Cardiac fibroblast (primary cell): Measurements from ENCODE around the gene ADGRD2.
A peak's percentile ranks its signal among the peaks of the same experiment; 100 is the strongest.

Experiments
- DNase-seq, 2 donors: peaks; one replicate each; pipeline versions ENCODE4 v3.0.0 to v3.0.0-alpha.2; 2010; ENCODE audit warnings: low read depth in 2 of 2
- H3K4me3 ChIP-seq, 2 donors: replicated peaks in 1 of 2; 1 replicate in 1 of 2; 2 replicates in 1 of 2; pipeline ENCODE4 v1.5.1; 2011; ENCODE audit warnings: low read depth in 2 of 2, low read length in 2 of 2, mild to moderate bottlenecking in 2 of 2, moderate library complexity in 1 of 2
- TF ChIP-seq, protein P1 (sequence below): IDR thresholded peaks from one replicate; pipeline ENCODE4 v1.5.1; 2011; ENCODE audit warnings: low read depth, mild to moderate bottlenecking, low read length, inconsistent platforms

The ADGRD2 gene, protein sequence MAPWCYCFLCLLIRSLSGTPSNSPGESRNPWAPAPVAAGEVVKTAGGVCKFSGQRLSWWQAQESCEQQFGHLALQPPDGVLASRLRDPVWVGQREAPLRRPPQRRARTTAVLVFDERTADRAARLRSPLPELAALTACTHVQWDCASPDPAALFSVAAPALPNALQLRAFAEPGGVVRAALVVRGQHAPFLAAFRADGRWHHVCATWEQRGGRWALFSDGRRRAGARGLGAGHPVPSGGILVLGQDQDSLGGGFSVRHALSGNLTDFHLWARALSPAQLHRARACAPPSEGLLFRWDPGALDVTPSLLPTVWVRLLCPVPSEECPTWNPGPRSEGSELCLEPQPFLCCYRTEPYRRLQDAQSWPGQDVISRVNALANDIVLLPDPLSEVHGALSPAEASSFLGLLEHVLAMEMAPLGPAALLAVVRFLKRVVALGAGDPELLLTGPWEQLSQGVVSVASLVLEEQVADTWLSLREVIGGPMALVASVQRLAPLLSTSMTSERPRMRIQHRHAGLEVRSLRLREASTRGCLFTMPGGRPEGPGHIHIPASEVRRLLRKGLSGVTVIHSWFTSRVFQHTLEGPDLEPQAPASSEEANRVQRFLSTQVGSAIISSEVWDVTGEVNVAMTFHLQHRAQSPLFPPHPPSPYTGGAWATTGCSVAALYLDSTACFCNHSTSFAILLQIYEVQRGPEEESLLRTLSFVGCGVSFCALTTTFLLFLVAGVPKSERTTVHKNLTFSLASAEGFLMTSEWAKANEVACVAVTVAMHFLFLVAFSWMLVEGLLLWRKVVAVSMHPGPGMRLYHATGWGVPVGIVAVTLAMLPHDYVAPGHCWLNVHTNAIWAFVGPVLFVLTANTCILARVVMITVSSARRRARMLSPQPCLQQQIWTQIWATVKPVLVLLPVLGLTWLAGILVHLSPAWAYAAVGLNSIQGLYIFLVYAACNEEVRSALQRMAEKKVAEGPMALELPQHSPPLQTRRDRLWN

DNA sequence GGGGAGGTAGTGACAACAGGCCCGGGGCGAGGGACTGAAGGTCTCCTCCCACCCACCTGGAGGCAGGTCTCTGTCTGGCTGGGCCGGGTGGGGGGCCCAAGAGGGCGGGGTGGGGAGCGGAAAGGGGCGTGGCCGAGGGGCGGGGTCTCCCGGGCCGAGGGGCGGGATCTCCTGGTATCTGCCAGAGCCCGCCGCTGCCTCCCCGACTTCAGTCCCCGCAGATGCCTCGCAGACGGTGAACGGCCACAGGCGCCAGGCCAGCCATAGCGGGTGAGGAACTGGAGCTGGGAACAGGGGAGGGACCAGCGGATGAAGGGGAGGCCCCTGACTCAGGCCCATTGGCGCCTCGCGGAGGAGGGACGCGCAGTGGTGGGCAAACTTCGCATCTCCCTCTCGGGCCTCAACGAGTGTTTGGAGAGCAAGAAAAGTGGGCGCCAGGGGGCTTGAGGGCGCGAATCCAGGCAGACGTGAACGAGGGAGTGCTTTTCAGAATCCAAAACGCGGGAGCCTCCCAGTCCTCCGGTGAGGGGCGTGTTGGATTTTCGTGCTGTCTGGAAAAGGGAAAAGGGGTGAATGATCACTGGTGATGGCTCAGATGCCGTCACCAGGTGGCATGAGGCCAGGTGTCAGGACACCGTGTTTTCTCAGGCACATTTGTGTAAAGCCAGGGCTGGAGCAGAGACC, at the start of gene ADGRD2:
Gene ADGRD2, plus strand, starts transcription at position 211 of the 684 bp plus-strand sequence. CDS start 1,216 bp downstream, outside the sequence.
- TF ChIP-seq, protein P1, sequence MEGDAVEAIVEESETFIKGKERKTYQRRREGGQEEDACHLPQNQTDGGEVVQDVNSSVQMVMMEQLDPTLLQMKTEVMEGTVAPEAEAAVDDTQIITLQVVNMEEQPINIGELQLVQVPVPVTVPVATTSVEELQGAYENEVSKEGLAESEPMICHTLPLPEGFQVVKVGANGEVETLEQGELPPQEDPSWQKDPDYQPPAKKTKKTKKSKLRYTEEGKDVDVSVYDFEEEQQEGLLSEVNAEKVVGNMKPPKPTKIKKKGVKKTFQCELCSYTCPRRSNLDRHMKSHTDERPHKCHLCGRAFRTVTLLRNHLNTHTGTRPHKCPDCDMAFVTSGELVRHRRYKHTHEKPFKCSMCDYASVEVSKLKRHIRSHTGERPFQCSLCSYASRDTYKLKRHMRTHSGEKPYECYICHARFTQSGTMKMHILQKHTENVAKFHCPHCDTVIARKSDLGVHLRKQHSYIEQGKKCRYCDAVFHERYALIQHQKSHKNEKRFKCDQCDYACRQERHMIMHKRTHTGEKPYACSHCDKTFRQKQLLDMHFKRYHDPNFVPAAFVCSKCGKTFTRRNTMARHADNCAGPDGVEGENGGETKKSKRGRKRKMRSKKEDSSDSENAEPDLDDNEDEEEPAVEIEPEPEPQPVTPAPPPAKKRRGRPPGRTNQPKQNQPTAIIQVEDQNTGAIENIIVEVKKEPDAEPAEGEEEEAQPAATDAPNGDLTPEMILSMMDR, result no peak
- DNase-seq, result peak; percentile 5 to 16
- H3K4me3 ChIP-seq, result no peak within 1 kb of the TSS

DNA sequence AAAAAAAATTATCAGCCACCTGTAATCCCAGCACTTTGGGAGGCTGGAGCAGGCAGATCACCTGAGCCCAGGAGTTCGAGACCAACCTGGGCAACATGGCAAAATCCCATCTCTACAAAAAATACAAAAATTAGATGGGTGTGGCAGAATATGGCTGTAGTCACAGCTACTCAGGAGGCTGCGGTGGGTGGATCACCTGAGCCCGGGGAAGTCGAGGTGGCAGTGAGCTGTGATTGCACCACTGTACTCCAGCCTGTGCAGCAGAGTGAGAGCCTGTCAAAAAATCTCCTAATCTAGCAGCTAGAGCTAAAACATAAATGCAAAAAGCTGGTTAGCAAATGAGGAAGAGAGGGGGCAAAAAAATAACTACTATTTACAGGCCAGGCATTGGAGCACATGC, 47.0 kb upstream of the ADGRD2 start:
- TF ChIP-seq, protein P1, result no peak
- no peak overlapping the region for H3K4me3 ChIP-seq
- DNase-seq, result no peak

DNA sequence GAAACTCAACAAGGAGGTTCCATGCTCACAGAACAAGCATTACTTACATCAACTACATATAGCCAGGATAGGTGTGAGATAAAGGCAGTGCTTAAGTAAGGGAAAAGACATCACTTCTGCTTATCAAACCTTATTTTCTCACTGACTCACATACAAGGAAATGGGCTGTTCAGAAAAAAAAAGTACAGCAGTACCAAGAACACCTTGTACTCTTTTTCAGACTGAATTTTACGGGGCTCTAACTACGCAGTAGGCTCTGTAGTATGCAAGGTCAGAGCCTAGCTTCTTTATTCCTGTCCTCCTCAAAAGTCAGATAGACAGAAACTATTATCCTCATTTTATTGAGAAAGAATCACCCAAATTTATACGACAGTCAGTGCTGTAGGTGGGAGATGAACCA, 40.8 kb upstream of the ADGRD2 start:
- DNase-seq, result no peak
- H3K4me3 ChIP-seq, result no peak overlapping the region
- TF ChIP-seq, protein P1, result no peak

DNA sequence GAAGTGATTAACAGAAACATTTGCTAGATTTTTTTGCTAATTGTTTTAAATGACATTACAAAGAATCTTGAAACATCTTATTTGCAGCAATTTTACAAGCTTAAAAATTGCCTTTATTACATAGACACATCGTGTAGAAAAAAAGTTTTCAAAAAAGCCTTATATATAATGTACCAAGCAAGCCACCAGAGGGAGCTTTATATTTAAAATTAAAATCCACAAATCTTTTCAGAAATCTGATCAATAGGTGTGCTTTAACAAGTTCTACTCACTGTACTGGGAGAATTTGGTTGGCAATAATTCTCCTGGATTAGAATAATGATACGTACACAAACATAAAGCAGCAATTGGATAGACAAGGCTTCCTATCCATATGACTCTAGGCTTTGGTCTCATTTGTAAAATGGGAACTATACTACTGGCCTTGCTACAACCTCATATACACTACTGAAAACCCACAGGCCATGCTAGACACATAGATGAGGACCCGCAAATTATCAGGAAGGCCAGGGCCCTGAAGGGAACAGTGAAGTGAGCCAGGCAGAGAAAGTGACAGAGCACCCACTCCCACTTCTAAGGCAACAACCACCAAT, 39.8 kb upstream of the ADGRD2 start:
- DNase-seq, result peak in 1 of 2 donors; percentile 39
- no peak overlapping the region for H3K4me3 ChIP-seq
- TF ChIP-seq, protein P1, result peak; percentile 29

DNA sequence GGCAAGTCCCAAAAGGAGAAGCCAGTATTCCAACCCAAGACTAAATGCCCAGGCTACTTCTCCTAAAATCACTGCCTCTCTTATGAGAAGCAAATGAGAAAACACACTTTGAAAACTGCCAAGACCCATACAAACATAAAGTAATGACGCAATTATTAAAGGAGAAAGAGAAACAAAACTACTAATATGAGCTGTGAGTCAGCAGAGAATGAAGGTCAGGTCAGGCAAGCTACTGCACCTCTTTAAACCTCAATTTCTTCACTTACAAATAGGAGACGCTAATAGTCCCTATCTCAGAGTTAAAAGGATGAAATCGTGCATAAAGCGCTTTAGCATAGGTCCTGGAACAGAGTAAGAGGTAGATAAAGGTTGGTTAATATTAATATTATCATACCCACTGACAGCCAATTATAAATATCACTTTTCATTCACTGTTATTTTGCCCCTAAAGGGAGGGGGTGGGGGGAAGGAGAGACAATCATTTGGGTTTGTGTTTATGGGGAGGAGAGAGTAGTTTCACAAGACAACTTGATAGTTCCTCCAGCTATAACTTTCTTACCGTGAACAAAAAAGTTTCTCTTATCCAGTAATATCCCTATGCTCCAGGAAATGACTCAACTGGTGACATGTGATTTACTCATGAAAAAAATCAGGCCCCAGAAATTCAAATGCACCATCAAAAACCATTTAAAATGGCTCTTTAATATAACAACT, 38.6 kb upstream of the ADGRD2 start:
- DNase-seq, result peak; percentile 78 to 88
- H3K4me3 ChIP-seq, result peak overlapping the region in 1 of 2 donors; percentile 13
- TF ChIP-seq, protein P1, result no peak
